Measurements from ENCODE around the gene SLC30A5. TPM values are rescaled to one million over a fixed set of nuclear protein-coding genes. Genes with fewer than 3 reads are reported as not detected.
A peak's percentile ranks its signal among the peaks of the same experiment; 100 is the strongest.

Gene SLC30A5
- total and polyA plus RNA-seq, 10 of the 15 experiments (the other 5 are each of a cell fraction or from before 2014, with no cell fraction given), result 14.7 to 67.9 (median 38.4) TPM

DNA sequence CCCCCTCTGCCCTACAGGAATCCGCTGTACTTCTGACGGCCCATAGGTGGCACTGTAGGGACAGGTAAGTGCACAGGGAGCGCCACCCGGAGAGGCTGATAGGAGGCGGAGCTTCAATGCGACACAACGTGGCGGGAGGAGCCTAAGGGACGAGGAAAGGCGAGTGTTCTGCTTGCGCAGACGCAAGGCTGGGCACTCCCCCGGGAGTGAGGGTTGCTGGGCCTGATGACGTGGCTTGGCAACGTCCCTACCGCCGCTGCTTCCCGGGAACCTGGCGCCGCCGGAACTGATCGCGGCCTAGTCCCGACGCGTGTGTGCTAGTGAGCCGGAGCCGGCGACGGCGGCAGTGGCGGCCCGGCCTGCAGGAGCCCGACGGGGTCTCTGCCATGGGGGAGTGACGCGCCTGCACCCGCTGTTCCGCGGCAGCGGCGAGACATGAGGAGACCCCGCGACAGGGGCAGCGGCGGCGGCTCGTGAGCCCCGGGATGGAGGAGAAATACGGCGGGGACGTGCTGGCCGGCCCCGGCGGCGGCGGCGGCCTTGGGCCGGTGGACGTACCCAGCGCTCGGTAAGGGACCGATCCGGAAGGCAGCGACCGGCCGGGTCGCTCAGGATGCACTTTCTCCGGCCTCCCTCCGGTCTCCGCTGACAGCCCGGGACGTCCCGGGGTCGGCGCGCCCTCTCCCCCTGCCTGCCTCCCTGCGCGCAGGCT, at the start of gene SLC30A5 (continued):
- TF ChIP-seq, protein P1, sequence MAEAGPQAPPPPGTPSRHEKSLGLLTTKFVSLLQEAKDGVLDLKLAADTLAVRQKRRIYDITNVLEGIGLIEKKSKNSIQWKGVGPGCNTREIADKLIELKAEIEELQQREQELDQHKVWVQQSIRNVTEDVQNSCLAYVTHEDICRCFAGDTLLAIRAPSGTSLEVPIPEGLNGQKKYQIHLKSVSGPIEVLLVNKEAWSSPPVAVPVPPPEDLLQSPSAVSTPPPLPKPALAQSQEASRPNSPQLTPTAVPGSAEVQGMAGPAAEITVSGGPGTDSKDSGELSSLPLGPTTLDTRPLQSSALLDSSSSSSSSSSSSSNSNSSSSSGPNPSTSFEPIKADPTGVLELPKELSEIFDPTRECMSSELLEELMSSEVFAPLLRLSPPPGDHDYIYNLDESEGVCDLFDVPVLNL (IDR thresholded peaks at IDR 0.05; ENCODE audit: low read depth, low read length), result 0 out of 2 replicates have a peak, but pooled peaks have one; percentile 33
- TF ChIP-seq CEBPB (IDR thresholded peaks at IDR 0.05; ENCODE audit: borderline replicate concordance in 1 of 2, low read depth in 2 of 2, low read length in 2 of 2), result no peak
- no peak for TF ChIP-seq NFXL1 (IDR thresholded peaks at IDR 0.05; ENCODE audit: borderline replicate concordance)
- TF ChIP-seq SREBF2 (IDR thresholded peaks at IDR 0.05; ENCODE audit: low read length), result no peak
- no peak for TF ChIP-seq SIX5 (IDR thresholded peaks at IDR 0.05; ENCODE audit: low read depth, low read length, severe bottlenecking)
- no peak for TF ChIP-seq RCOR1 (conservative IDR thresholded peaks at IDR 0.05; ENCODE audit: low read depth, low read length)
- peak; percentile 88 for TF ChIP-seq POLR2AphosphoS5 (IDR thresholded peaks at IDR 0.05; ENCODE audit: low read length)
- TF ChIP-seq YBX1 (IDR thresholded peaks at IDR 0.05), result no peak
- peak; percentile 44 to 72; a peak in 3 of 4 replicates for TF ChIP-seq BHLHE40 (IDR thresholded peaks at IDR 0.05; ENCODE audit: borderline replicate concordance in 1 of 2, low read depth in 2 of 2, low read length in 1 of 2)
- peak; percentile 92 for TF ChIP-seq SIN3A (IDR thresholded peaks at IDR 0.05; ENCODE audit: low read depth, low read length)
- TF ChIP-seq EGR1 (IDR thresholded peaks at IDR 0.05; ENCODE audit: borderline replicate concordance in 1 of 2, low read depth in 2 of 2, low read length in 2 of 2), result no peak
- TF ChIP-seq, protein P2, sequence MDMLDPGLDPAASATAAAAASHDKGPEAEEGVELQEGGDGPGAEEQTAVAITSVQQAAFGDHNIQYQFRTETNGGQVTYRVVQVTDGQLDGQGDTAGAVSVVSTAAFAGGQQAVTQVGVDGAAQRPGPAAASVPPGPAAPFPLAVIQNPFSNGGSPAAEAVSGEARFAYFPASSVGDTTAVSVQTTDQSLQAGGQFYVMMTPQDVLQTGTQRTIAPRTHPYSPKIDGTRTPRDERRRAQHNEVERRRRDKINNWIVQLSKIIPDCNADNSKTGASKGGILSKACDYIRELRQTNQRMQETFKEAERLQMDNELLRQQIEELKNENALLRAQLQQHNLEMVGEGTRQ (IDR thresholded peaks at IDR 0.05; ENCODE audit: borderline replicate concordance, low read depth, low read length), result no peak
- no peak for TF ChIP-seq ETV6 (conservative IDR thresholded peaks at IDR 0.05 in 1 of 2, IDR thresholded peaks at IDR 0.05 in 1 of 2; ENCODE audit: borderline replicate concordance in 1 of 2, low read depth in 1 of 2)
- TF ChIP-seq, protein P3, sequence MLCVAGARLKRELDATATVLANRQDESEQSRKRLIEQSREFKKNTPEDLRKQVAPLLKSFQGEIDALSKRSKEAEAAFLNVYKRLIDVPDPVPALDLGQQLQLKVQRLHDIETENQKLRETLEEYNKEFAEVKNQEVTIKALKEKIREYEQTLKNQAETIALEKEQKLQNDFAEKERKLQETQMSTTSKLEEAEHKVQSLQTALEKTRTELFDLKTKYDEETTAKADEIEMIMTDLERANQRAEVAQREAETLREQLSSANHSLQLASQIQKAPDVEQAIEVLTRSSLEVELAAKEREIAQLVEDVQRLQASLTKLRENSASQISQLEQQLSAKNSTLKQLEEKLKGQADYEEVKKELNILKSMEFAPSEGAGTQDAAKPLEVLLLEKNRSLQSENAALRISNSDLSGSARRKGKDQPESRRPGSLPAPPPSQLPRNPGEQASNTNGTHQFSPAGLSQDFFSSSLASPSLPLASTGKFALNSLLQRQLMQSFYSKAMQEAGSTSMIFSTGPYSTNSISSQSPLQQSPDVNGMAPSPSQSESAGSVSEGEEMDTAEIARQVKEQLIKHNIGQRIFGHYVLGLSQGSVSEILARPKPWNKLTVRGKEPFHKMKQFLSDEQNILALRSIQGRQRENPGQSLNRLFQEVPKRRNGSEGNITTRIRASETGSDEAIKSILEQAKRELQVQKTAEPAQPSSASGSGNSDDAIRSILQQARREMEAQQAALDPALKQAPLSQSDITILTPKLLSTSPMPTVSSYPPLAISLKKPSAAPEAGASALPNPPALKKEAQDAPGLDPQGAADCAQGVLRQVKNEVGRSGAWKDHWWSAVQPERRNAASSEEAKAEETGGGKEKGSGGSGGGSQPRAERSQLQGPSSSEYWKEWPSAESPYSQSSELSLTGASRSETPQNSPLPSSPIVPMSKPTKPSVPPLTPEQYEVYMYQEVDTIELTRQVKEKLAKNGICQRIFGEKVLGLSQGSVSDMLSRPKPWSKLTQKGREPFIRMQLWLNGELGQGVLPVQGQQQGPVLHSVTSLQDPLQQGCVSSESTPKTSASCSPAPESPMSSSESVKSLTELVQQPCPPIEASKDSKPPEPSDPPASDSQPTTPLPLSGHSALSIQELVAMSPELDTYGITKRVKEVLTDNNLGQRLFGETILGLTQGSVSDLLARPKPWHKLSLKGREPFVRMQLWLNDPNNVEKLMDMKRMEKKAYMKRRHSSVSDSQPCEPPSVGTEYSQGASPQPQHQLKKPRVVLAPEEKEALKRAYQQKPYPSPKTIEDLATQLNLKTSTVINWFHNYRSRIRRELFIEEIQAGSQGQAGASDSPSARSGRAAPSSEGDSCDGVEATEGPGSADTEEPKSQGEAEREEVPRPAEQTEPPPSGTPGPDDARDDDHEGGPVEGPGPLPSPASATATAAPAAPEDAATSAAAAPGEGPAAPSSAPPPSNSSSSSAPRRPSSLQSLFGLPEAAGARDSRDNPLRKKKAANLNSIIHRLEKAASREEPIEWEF (IDR thresholded peaks at IDR 0.05; ENCODE audit: insufficient replicate concordance, low read depth, low read length), result peak; percentile 19
- TF ChIP-seq NBN (IDR thresholded peaks at IDR 0.05), result peak; percentile 81; the same call in 1 of the 2 replicates
- no peak for TF ChIP-seq NFYB (IDR thresholded peaks at IDR 0.05; ENCODE audit: insufficient read depth, low read depth, low read length)
- TF ChIP-seq SREBF1 (IDR thresholded peaks at IDR 0.05; ENCODE audit: low read length), result no peak
- peak; percentile 92 for TF ChIP-seq HDGF (IDR thresholded peaks at IDR 0.05)
- TF ChIP-seq GATAD2B (conservative IDR thresholded peaks at IDR 0.05; ENCODE audit: low read depth), result peak; percentile 97
- TF ChIP-seq DPF2 (IDR thresholded peaks at IDR 0.05), result peak; percentile 86
- peak; percentile 53; the same call in 1 of the 2 replicates for TF ChIP-seq NR2F1 (conservative IDR thresholded peaks at IDR 0.05)
- no peak for TF ChIP-seq SP1 (IDR thresholded peaks at IDR 0.05; ENCODE audit: low read depth, low read length)
- TF ChIP-seq PML (IDR thresholded peaks at IDR 0.05; ENCODE audit: low read length), result no peak; the same call in 1 of the 2 replicates
- peak; percentile 16; the same call in 1 of the 2 replicates for TF ChIP-seq PAX5 (IDR thresholded peaks at IDR 0.05; ENCODE audit: borderline replicate concordance, low read depth, low read length)

All from GM12878 (cell line).